GM23248 (cell line): ENCODE measurements around the gene FCN3.

Experiments
- EZH2 ChIP-seq: fragments of 200-600 bp; sonication (generic); IDR thresholded peaks from 2 replicates; pipeline ENCODE4 v1.6.1; 2018; ENCODE audit warnings: antibody characterized with exemption, mild to moderate bottlenecking; ENCODE audit not compliant: insufficient read depth, poor library complexity, severe bottlenecking
- EZH2phosphoT487 ChIP-seq: fragments of 200-600 bp; sonication (generic); IDR thresholded peaks from 2 replicates; pipeline ENCODE4 v1.6.1; 2018; ENCODE audit warnings: antibody characterized with exemption, moderate library complexity, mild to moderate bottlenecking, low read depth; ENCODE audit not compliant: insufficient read depth

DNA sequence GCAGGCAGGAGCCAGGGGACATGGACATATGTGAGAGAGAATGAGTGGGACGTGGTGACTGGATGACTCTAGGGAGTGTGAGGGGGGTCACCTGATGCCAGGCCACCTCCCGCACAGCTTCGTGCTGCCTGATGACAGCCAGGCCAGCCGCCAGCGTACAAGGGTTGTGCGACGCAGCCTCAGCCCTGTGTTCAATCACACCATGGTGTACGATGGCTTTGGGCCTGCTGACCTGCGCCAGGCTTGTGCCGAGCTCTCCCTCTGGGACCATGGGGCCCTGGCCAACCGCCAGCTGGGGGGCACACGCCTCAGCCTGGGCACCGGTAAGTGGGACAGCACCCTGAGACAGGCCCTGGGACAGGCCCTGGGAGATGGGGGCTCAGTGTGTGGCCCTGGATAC lies 21.5 kb downstream of the FCN3 start:
- TF ChIP-seq EZH2phosphoT487 (no peak), EZH2 (no peak)
